HepG2 (cell line): ENCODE results near the gene RAB3B. TPM values are rescaled to one million over a fixed set of nuclear protein-coding genes. Genes with fewer than 3 reads are reported as not detected.

Experiments
- ATAC-seq: fragments of 200-7000 bp; cut with Tn5 transposase; 3 replicates; pipeline ENCODE4 v1.9.1; 2020; ENCODE audit warnings: mild to moderate bottlenecking, moderate library complexity
- BruUV-seq: library from RNA; stranded (reverse); fragments of 400-500 nt; replicated peaks from 2 replicates; lab custom pipeline; 2021; lab: Mats Ljungman, UMichigan
- CTCF ChIA-PET: fragments of 300-600 bp; formaldehyde crosslinking; extraction: SDS; loops from one replicate; lab custom pipeline; 2021; ENCODE audit warnings: low total read pairs, inconsistent platforms, low intra/inter-chr PET ratio; lab: Yijun Ruan, JAX
- POLR2A ChIA-PET: fragments of 350-600 bp; sonication (Branson Sonifier 250); formaldehyde crosslinking; loops from one replicate; lab custom pipeline; 2020; ENCODE audit warnings: antibody characterized with exemption, inconsistent platforms; lab: Yijun Ruan, JAX
- DNase-seq: peaks from one replicate; pipeline ENCODE4 v3.0.0-alpha.2; 2015; ENCODE audit warnings: low spot score
- FAIRE-seq: peaks from 3 replicates; lab custom pipeline; 2011; peaks lifted over from hg19 to GRCh38; lab: Jason Lieb, UNC
- H2AFZ ChIP-seq: one replicate; pipeline ENCODE4 v1.6.1; 2011; ENCODE audit warnings: low read length, inconsistent platforms
- H3K27ac ChIP-seq: fragments of 300-600 bp; 3 replicates; pipeline ENCODE4 v1.8.0; 2011; ENCODE audit warnings: mixed run types, mild to moderate bottlenecking, mixed read lengths, low read length, inconsistent platforms; ENCODE audit not compliant: insufficient read depth; ENCODE audit errors: extremely low read length
- H3K27me3 ChIP-seq, 2 experiments: fragments of 200-600 bp in 1 of 2; 2 replicates in 1 of 2; 3 replicates in 1 of 2; pipeline versions ENCODE4 v1.6.0 to v1.8.0; 2011; ENCODE audit warnings: low read length in 2 of 2, mild to moderate bottlenecking in 2 of 2, moderate library complexity in 2 of 2, inconsistent platforms in 1 of 2; ENCODE audit not compliant: insufficient read depth in 2 of 2, control insufficient read depth in 1 of 2
- H3K36me3 ChIP-seq, 2 experiments: fragments of 200-600 bp in 1 of 2; replicated peaks in 1 of 2; 2 replicates in 1 of 2; 3 replicates in 1 of 2; pipeline versions ENCODE4 v1.5.1 to v1.8.0; 2011; ENCODE audit warnings: low read length in 2 of 2, inconsistent platforms in 1 of 2; ENCODE audit not compliant: insufficient read depth in 2 of 2, control insufficient read depth in 1 of 2
- H3K4me1 ChIP-seq: 2 replicates; pipeline ENCODE4 v1.5.1; 2012; ENCODE audit warnings: low read length, inconsistent platforms; ENCODE audit not compliant: insufficient read depth
- H3K4me2 ChIP-seq: 2 replicates; pipeline ENCODE4 v1.6.0; 2011; ENCODE audit warnings: low read depth, low read length, inconsistent platforms
- H3K4me3 ChIP-seq, 3 experiments: fragments of 200-600 bp in 1 of 3; sonication (generic), shearing (Covaris generic) in 1 of 3; replicated peaks in 1 of 3; 2 replicates each; pipeline ENCODE4 v1.5.1; 2011 to 2016; ENCODE audit warnings: low read length in 3 of 3, inconsistent platforms in 2 of 3, low read depth in 2 of 3, mild to moderate bottlenecking in 2 of 3, control low read depth in 1 of 3, mixed read lengths in 1 of 3; ENCODE audit not compliant: insufficient read depth in 1 of 3
- H3K79me2 ChIP-seq: one replicate; pipeline ENCODE4 v1.6.1; 2011; ENCODE audit warnings: low read length, inconsistent platforms; ENCODE audit not compliant: insufficient read depth
- H3K9ac ChIP-seq: 2 replicates; pipeline ENCODE4 v1.6.0; 2011; ENCODE audit warnings: mild to moderate bottlenecking, low read depth, low read length, inconsistent platforms; ENCODE audit not compliant: insufficient read depth
- H3K9me3 ChIP-seq: 2 replicates; pipeline ENCODE4 v1.5.1; 2012; ENCODE audit warnings: mild to moderate bottlenecking, low read length
- H4K20me1 ChIP-seq: 2 replicates; pipeline ENCODE4 v1.6.0; 2011; ENCODE audit warnings: inconsistent platforms, mild to moderate bottlenecking, low read length, moderate library complexity; ENCODE audit not compliant: insufficient read depth
- ATF3 ChIP-seq: sonication (generic); formaldehyde crosslinking; IDR thresholded peaks from 2 replicates; pipeline ENCODE4 v1.4.0; 2020; ENCODE audit warnings: missing genetic modification reagents
- CBX1 ChIP-seq: IDR thresholded peaks from one replicate; pipeline ENCODE4 v1.6.1; 2016; ENCODE audit warnings: antibody characterized with exemption, low read depth
- E2F1 ChIP-seq: sonication (generic); formaldehyde crosslinking; IDR thresholded peaks from 2 replicates; pipeline ENCODE4 v1.5.0; 2020; ENCODE audit warnings: missing genetic modification reagents
- HIC2 ChIP-seq: sonication (generic); formaldehyde crosslinking; IDR thresholded peaks from 2 replicates; pipeline ENCODE4 v1.9.0; 2022; ENCODE audit warnings: low read depth, missing genetic modification reagents
- KAT8 ChIP-seq: IDR thresholded peaks from 2 replicates; pipeline ENCODE4 v1.6.1; 2016; ENCODE audit warnings: missing genetic modification reagents, missing compliant biosample characterization
- NAIF1 ChIP-seq: sonication (generic); formaldehyde crosslinking; IDR thresholded peaks from 2 replicates; pipeline ENCODE4 v1.5.0; 2020; ENCODE audit warnings: mild to moderate bottlenecking, missing genetic modification reagents, borderline replicate concordance
- SCMH1 ChIP-seq: sonication (generic); formaldehyde crosslinking; IDR thresholded peaks from 2 replicates; pipeline ENCODE4 v1.9.0; 2021; ENCODE audit warnings: missing genetic modification reagents, mild to moderate bottlenecking, borderline replicate concordance
- ZMYM2 ChIP-seq: sonication (generic); formaldehyde crosslinking; IDR thresholded peaks from 2 replicates; pipeline ENCODE4 v1.8.0; 2022; ENCODE audit warnings: mild to moderate bottlenecking, missing genetic modification reagents
- ZNF124 ChIP-seq: sonication (generic); formaldehyde crosslinking; IDR thresholded peaks from 2 replicates; pipeline ENCODE4 v1.4.0; 2020; ENCODE audit warnings: missing genetic modification reagents
- ZNF18 ChIP-seq: sonication (generic); formaldehyde crosslinking; IDR thresholded peaks from 2 replicates; pipeline ENCODE4 v1.8.0; 2022; ENCODE audit warnings: mild to moderate bottlenecking, missing genetic modification reagents; ENCODE audit not compliant: insufficient replicate concordance
- ZNF264 ChIP-seq: sonication (generic); formaldehyde crosslinking; IDR thresholded peaks from 2 replicates; pipeline ENCODE4 v1.4.0; 2020; ENCODE audit warnings: missing genetic modification reagents
- ZNF512B ChIP-seq: sonication (generic); formaldehyde crosslinking; IDR thresholded peaks from 2 replicates; pipeline ENCODE4 v1.5.1; 2020; ENCODE audit warnings: missing genetic modification reagents, mild to moderate bottlenecking, borderline replicate concordance
- WGBS: methylation state at CpG from one replicate; pipeline ENCODE4 v1.1.6; 2017; ENCODE audit warnings: low lambda C conversion rate; 5-methylcytosine and 5-hydroxymethylcytosine counted together
- in situ Hi-C: cut with HindIII; loops from 2 replicates; pipeline ENCODE4 v1.10.0; 2017; ENCODE audit warnings: low pct_unique_long_range_greater_than_20kb; ENCODE audit not compliant: extremely low pct_ligation_motif_present
- intact Hi-C: fragments of 100-400 bp; cut with micrococcal nuclease; formaldehyde crosslinking; loops from one replicate; pipeline ENCODE4 v1.10.0; 2022; ENCODE audit not compliant: unreplicated experiment
- polyA plus RNA-seq, 8 experiments: library from polyadenylated mRNA; depleted of rRNA in 3 of 8; stranded (reverse) in 7 of 8; unstranded in 1 of 8; fragments of >200 nt; fragmentation: Illumina TruSeq in 4 of 8; extraction: Trizol in 4 of 8; gene quantifications; 2 replicates each; pipeline versions ENCODE4 v1.2.1 to v1.2.3, GENCODE V29; 2011 to 2016; ENCODE audit warnings: low read depth in 4 of 8, missing spikeins in 1 of 8, mixed read lengths in 1 of 8; ENCODE audit not compliant: insufficient read depth in 1 of 8
- total RNA-seq, 5 experiments: library from RNA; depleted of rRNA; stranded (reverse); fragments of >200 nt; fragmentation: Illumina TruSeq; extraction: Trizol; gene quantifications; 2 replicates each; pipeline ENCODE4 v1.2.3, GENCODE V29; 2016; ENCODE audit warnings: low read depth in 1 of 5

The RAB3B gene
- total and polyA plus RNA-seq, 2 of the 13 experiments (the other 11 are each of a cell fraction or from before 2014, with no cell fraction given): 1.0 to 1.2 TPM

GRCh38 chr1:52002038-52002917 lies 11.8 kb upstream of the RAB3B start (continued):
- no peak for TF ChIP-seq ATF3 (CRISPR knock-in tag)
- no peak for TF ChIP-seq KAT8 (CRISPR knock-in tag)
- TF ChIP-seq HIC2 (CRISPR knock-in tag): no peak

- no peak overlapping the region for H3K27ac ChIP-seq
- H3K9ac ChIP-seq: no peak overlapping the region
- peaks cover 0 to 23% of the 10 kb centered on the region in 2 experiments for H3K27me3 ChIP-seq
- DNase-seq (no peak), FAIRE-seq (no peak), ATAC-seq (no peak)
- H3K9me3 ChIP-seq: no peaks in the 10 kb centered on the region
- H3K4me2 ChIP-seq: no peak overlapping the region
- intact Hi-C loops: no loop called here
- no peak overlapping the region for H3K4me3 ChIP-seq
- no TSS peak for BruUV-seq
- no peaks in the 10 kb centered on the region for H3K36me3 ChIP-seq
- H3K79me2 ChIP-seq: no peaks in the 10 kb centered on the region
- no peak overlapping the region for H2AFZ ChIP-seq
- 0% methylated on average over 1 of the region's 1 CpG for WGBS
- ChIA-PET CTCF (interaction anchor here (1.6 kb wide), 1 partner anchor 102 kb away, joined by 3 read pairs; no protein-coding TSS in a partner anchor), POLR2A (no interaction called here)
- peaks cover 5% of the 10 kb centered on the region; the same call in 1 of the 2 replicates for H3K4me1 ChIP-seq
- no peaks in the 10 kb centered on the region for H4K20me1 ChIP-seq
- in situ Hi-C loops: loop anchor here (5.0 kb wide), 1 partner anchor 91 kb away; no protein-coding TSS in a partner anchor
- no peak for TF ChIP-seq ZNF18 (CRISPR knock-in tag)
- TF ChIP-seq CBX1: no peak
- no peak for TF ChIP-seq ZMYM2
- TF ChIP-seq NAIF1 (CRISPR knock-in tag): no peak
- TF ChIP-seq ZNF264 (CRISPR knock-in tag): no peak
- TF ChIP-seq E2F1 (CRISPR knock-in tag): no peak
- no peak for TF ChIP-seq SCMH1
- TF ChIP-seq ZNF124 (CRISPR knock-in tag): no peak
- TF ChIP-seq ZNF512B (CRISPR knock-in tag): no peak
Observed at GRCh38 chr1:51998701-51999100, 8.2 kb upstream of the RAB3B start.
